K562 (cell line): ENCODE data around the gene TCOF1.

Experiments
- ARID2 ChIP-seq: fragments of 450-650 bp; IDR thresholded peaks from 2 replicates; pipeline ENCODE4 v1.6.1; 2017; ENCODE audit warnings: antibody characterized with exemption, mild to moderate bottlenecking
- FOSL1 ChIP-seq: fragments of 200-800 bp; sonication (Bioruptor generic); conservative IDR thresholded peaks from 2 replicates; pipeline ENCODE4 v1.6.1; 2016; ENCODE audit warnings: missing genetic modification characterization, missing compliant biosample characterization
- MAFF ChIP-seq: IDR thresholded peaks from 2 replicates; pipeline ENCODE4 v1.6.1; 2012; ENCODE audit warnings: low read length, improper control_type of control experiment
- MTA3 ChIP-seq: fragments of 450-650 bp; formaldehyde crosslinking; IDR thresholded peaks from 2 replicates; pipeline ENCODE4 v1.6.1; 2017; ENCODE audit warnings: mild to moderate bottlenecking, borderline replicate concordance
- NFIC ChIP-seq: fragments of 450-650 bp; IDR thresholded peaks from 2 replicates; pipeline ENCODE4 v1.6.1; 2017; ENCODE audit warnings: mild to moderate bottlenecking, inconsistent platforms
- PHTF2 ChIP-seq: fragments of 250-450 bp; sonication (Bioruptor Pico); IDR thresholded peaks from 2 replicates; pipeline ENCODE4 v1.5.0; 2021; ENCODE audit warnings: mild to moderate bottlenecking
- POLR2A ChIP-seq: fragments of 450-650 bp; conservative IDR thresholded peaks from 2 replicates; pipeline ENCODE4 v1.6.1; 2016
- ZNF707 ChIP-seq: fragments of 250-450 bp; sonication (Bioruptor Pico); conservative IDR thresholded peaks from 2 replicates; pipeline ENCODE4 v1.8.0; 2022; ENCODE audit warnings: inconsistent platforms, mild to moderate bottlenecking, moderate library complexity
- TF ChIP-seq, protein P1 (sequence below), 3 experiments: IDR thresholded peaks in 2 of 3; conservative IDR thresholded peaks in 1 of 3; 2 replicates each; pipeline ENCODE4 v1.5.1; 2011 to 2012; ENCODE audit warnings: low read length in 3 of 3, mild to moderate bottlenecking in 3 of 3, control low read depth in 2 of 3, improper control_type of control experiment in 1 of 3, inconsistent platforms in 1 of 3, low read depth in 1 of 3, mixed read lengths in 1 of 3, moderate library complexity in 1 of 3; ENCODE audit not compliant: insufficient read depth in 2 of 3

DNA sequence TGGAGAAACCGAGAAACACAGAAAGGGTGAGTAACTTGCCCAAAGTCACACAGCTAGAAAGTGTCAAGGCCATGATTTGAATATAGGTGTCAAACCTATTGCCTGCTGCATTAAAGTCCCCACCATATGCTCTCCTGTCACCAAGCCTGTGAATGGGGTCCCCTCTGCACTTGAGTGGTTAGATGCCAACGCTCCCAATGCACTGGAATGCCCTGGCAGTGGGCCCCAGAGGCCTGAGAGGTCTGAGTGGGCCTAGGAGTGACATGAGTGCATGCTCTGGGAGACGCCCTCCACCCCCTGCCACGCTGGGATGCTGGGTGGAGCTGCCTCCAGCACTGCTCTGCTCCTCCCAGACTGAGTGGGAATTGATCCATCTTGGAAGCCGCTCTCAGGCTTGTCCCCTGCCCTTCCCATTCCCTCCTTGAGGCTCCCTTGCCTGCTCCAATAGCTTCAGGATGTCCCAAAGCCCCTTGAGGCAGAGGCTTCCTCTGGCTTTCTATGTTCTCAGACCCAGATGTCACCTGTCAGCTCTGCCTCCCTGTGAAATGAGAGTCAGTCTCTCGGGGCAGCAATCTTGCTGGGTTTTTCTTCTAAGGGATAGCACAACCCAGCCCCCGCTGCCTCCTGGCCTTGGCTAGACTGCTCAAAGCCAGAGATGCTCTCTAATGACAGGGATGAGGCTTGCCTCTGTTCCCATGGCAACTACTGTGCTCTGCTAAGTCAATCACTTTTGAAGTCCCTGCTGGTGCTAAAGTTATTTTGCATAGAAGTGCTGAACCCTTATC, 48.2 kb upstream of the TCOF1 start:
- TF ChIP-seq, protein P1, sequence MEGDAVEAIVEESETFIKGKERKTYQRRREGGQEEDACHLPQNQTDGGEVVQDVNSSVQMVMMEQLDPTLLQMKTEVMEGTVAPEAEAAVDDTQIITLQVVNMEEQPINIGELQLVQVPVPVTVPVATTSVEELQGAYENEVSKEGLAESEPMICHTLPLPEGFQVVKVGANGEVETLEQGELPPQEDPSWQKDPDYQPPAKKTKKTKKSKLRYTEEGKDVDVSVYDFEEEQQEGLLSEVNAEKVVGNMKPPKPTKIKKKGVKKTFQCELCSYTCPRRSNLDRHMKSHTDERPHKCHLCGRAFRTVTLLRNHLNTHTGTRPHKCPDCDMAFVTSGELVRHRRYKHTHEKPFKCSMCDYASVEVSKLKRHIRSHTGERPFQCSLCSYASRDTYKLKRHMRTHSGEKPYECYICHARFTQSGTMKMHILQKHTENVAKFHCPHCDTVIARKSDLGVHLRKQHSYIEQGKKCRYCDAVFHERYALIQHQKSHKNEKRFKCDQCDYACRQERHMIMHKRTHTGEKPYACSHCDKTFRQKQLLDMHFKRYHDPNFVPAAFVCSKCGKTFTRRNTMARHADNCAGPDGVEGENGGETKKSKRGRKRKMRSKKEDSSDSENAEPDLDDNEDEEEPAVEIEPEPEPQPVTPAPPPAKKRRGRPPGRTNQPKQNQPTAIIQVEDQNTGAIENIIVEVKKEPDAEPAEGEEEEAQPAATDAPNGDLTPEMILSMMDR (IDR thresholded peaks at IDR 0.05 in 2 of 3, conservative IDR thresholded peaks at IDR 0.05 in 1 of 3; ENCODE audit: insufficient read depth in 2 of 3, low read depth in 1 of 3, low read length in 3 of 3) = no peak
- TF ChIP-seq MAFF = no peak
- TF ChIP-seq PHTF2 (CRISPR knock-in tag) = no peak
- no peak for TF ChIP-seq ZNF707
- no peak for TF ChIP-seq ARID2
- TF ChIP-seq MTA3 = no peak
- no peak for TF ChIP-seq FOSL1 (tag)
- no peak for TF ChIP-seq POLR2A
- no peak for TF ChIP-seq NFIC
